ENCODE data around the gene C1QTNF9B.

Gene C1QTNF9B

DNA sequence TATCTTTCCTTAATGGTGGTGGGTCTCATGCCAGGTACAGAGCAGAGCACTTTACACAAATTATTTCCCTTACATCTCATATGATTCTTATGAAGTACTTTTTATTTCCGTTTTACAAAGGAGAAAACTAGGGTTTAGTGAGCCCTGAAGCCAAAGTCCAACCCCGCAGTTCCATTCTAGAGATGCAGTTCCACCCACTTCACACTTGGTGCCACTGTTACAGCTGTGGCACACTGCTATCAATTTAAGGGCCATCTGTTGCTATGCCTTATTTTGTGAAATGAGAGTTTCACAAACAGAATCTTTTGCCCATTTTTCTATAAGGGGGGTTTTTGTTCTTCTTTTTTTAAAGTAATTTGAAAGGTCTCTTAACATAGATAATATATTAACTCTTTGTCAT lies 21.0 kb downstream of the C1QTNF9B start:
- H3K9me3 ChIP-seq (ENCODE audit: control insufficient read depth, low read length): no peaks in the 10 kb centered on the region
- no peak overlapping the region for H4K8ac ChIP-seq (ENCODE audit: low read length)
- H3K4me3 ChIP-seq (ENCODE audit: insufficient read depth in 1 of 2, low read depth in 1 of 2, low read length in 2 of 2): no peak overlapping the region
- no peak overlapping the region for H3K4me2 ChIP-seq (ENCODE audit: low read length, poor library complexity, severe bottlenecking)
- H3K27ac ChIP-seq (ENCODE audit: low read length, poor library complexity, severe bottlenecking): no peak overlapping the region
- no peaks in the 10 kb centered on the region for H3K4me1 ChIP-seq (ENCODE audit: control insufficient read depth, insufficient read depth, low read depth, low read length)
- H4K91ac ChIP-seq (ENCODE audit: low read length): no peak overlapping the region
- H3K4ac ChIP-seq (ENCODE audit: low read depth in 1 of 2, low read length in 2 of 2): no peak overlapping the region
- no peak overlapping the region for H2AFZ ChIP-seq (ENCODE audit: low read depth, low read length)
- no peak overlapping the region for H2BK12ac ChIP-seq (ENCODE audit: low read length in 2 of 2)
- H3K36me3 ChIP-seq (ENCODE audit: control insufficient read depth in 1 of 2, insufficient read depth in 2 of 2, low read depth in 1 of 2, low read length in 2 of 2): peaks cover 5 to 37% of the 10 kb centered on the region in 2 experiments
- no peak overlapping the region for H3K9ac ChIP-seq (ENCODE audit: low read length)
- no peak overlapping the region for H2BK5ac ChIP-seq (ENCODE audit: low read depth, low read length, poor library complexity, severe bottlenecking)
- 95% methylated on average over 2 of the region's 2 CpGs for WGBS
- no peak overlapping the region for H3K14ac ChIP-seq (ENCODE audit: low read length in 2 of 2)
- H2BK120ac ChIP-seq (ENCODE audit: low read depth, low read length): no peak overlapping the region
- H3K79me1 ChIP-seq (replicated peaks; ENCODE audit: low read length, poor library complexity, severe bottlenecking): peaks cover 2% of the 10 kb centered on the region
- no peak overlapping the region for H2BK15ac ChIP-seq (ENCODE audit: low read depth, poor library complexity, severe bottlenecking)
- no peak for DNase-seq
- H2AK5ac ChIP-seq (ENCODE audit: low read length, severe bottlenecking): no peak overlapping the region
- no peak overlapping the region for H3K23ac ChIP-seq (ENCODE audit: low read length in 2 of 2)
- H3K18ac ChIP-seq (ENCODE audit: low read depth in 1 of 2, low read length in 2 of 2): no peak overlapping the region
- no peaks in the 10 kb centered on the region for H3K27me3 ChIP-seq (ENCODE audit: control insufficient read depth in 1 of 2, insufficient read depth in 1 of 2, low read length in 2 of 2)

DNA sequence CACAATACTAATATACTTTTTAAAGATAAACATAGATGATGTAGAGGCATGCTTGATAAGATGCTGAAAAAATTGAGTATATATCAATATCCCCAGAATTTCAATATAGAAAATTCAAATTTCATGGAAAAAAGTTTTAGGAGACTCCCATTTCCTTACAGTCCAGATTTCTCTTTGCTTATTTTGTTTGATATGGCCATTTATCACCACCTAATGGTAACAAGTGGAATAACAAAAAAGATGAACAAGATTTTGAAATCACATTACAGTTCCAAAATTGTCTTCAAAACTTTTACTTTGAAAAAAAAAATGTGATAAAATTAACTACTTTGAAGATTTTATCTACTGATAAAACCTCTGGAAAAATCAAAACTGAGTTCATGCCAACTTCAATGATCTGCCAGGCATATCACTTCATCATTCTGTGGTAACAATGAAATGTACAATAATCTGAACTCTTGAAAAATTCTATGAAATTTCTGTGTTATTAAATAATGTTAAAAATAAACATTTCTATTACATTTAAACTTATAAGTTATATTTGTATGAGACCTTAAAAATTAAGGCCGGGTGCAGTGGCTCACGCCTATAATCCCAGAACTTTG lies 25.6 kb downstream of the C1QTNF9B start:
- H2BK15ac ChIP-seq (ENCODE audit: low read depth, poor library complexity, severe bottlenecking): no peak overlapping the region

DNA sequence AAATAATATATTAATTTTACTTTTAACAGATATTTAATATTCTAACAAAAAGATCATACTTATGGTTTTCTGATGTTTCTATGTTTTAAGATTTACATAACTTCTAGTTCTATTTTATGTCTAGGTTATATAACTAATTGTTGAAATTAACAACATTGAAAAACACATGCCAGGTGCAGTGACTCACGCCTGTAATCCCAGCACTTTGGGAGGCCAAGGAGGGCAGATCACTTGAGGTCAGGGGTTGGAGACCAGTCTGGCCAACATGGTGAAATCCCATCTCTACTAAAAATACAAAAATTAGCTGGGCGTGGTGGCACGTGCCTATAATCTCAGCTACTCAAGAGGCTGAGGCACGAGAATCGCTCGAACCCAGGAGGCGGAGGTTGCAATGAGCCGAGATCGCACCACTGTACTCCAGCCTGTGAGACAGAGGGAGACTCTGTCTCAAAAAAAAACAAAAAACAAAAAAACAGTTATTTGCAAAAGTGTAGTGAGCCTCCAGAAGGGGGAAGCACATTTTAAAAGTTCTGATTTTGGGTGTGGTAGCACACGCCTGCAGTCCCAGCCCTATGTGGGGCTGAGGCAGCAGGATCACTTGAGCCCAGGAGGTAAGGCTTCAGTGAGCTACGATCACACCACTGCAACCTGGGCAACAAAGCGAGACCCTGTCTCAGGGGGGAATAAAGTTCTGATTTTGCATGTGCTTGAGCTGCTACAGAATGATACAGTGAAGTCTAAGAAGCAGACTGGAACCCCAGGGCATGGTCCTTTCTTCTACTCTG lies 26.8 kb downstream of the C1QTNF9B start:
- Histone ChIP-seq H3K23ac (ENCODE audit: low read length in 2 of 2) (no peak overlapping the region), H3K27ac (ENCODE audit: low read length, poor library complexity, severe bottlenecking) (no peak overlapping the region), H3K4ac (ENCODE audit: low read depth in 1 of 2, low read length in 2 of 2) (peak overlapping the region in 1 of 2 experiments; percentile 35), H3K4me1 (ENCODE audit: control insufficient read depth, insufficient read depth, low read depth, low read length) (peaks cover 14% of the 10 kb centered on the region), H2BK12ac (ENCODE audit: low read length in 2 of 2) (no peak overlapping the region), H3K9me3 (ENCODE audit: control insufficient read depth, low read length) (no peaks in the 10 kb centered on the region), H3K14ac (ENCODE audit: low read length in 2 of 2) (no peak overlapping the region), H3K18ac (ENCODE audit: low read depth in 1 of 2, low read length in 2 of 2) (no peak overlapping the region), H2BK15ac (ENCODE audit: low read depth, poor library complexity, severe bottlenecking) (no peak overlapping the region), H3K4me3 (ENCODE audit: insufficient read depth in 1 of 2, low read depth in 1 of 2, low read length in 2 of 2) (no peak overlapping the region), H3K79me1 (replicated peaks; ENCODE audit: low read length, poor library complexity, severe bottlenecking) (peaks cover 1% of the 10 kb centered on the region), H3K9ac (ENCODE audit: low read length) (no peak overlapping the region), H4K8ac (ENCODE audit: low read length) (peak overlapping the region; percentile 48), H2AFZ (ENCODE audit: low read depth, low read length) (no peak overlapping the region), H3K27me3 (ENCODE audit: control insufficient read depth in 1 of 2, insufficient read depth in 1 of 2, low read length in 2 of 2) (no peaks in the 10 kb centered on the region), H2AK5ac (ENCODE audit: low read length, severe bottlenecking) (no peak overlapping the region), H2BK5ac (ENCODE audit: low read depth, low read length, poor library complexity, severe bottlenecking) (no peak overlapping the region), H3K4me2 (ENCODE audit: low read length, poor library complexity, severe bottlenecking) (no peak overlapping the region), H2BK120ac (ENCODE audit: low read depth, low read length) (no peak overlapping the region), H4K91ac (ENCODE audit: low read length) (no peak overlapping the region), H3K36me3 (ENCODE audit: control insufficient read depth in 1 of 2, insufficient read depth in 2 of 2, low read depth in 1 of 2, low read length in 2 of 2) (peaks cover 4 to 15% of the 10 kb centered on the region in 2 experiments)
- DNase-seq: no peak
- WGBS: 91% methylated on average over 10 of the region's 12 CpGs

More for the DNA sequence above, 25.6 kb downstream of the C1QTNF9B start:
- Histone ChIP-seq H3K27me3 (ENCODE audit: control insufficient read depth in 1 of 2, insufficient read depth in 1 of 2, low read length in 2 of 2) (no peaks in the 10 kb centered on the region), H2AFZ (ENCODE audit: low read depth, low read length) (no peak overlapping the region), H2BK12ac (ENCODE audit: low read length in 2 of 2) (no peak overlapping the region), H3K4me2 (ENCODE audit: low read length, poor library complexity, severe bottlenecking) (no peak overlapping the region), H3K9ac (ENCODE audit: low read length) (no peak overlapping the region), H4K8ac (ENCODE audit: low read length) (no peak overlapping the region), H4K91ac (ENCODE audit: low read length) (no peak overlapping the region), H3K14ac (ENCODE audit: low read length in 2 of 2) (no peak overlapping the region), H3K9me3 (ENCODE audit: control insufficient read depth, low read length) (no peaks in the 10 kb centered on the region), H3K4ac (ENCODE audit: low read depth in 1 of 2, low read length in 2 of 2) (no peak overlapping the region), H3K4me1 (ENCODE audit: control insufficient read depth, insufficient read depth, low read depth, low read length) (peaks cover 10% of the 10 kb centered on the region), H2AK5ac (ENCODE audit: low read length, severe bottlenecking) (no peak overlapping the region), H3K79me1 (replicated peaks; ENCODE audit: low read length, poor library complexity, severe bottlenecking) (peaks cover 1% of the 10 kb centered on the region), H3K18ac (ENCODE audit: low read depth in 1 of 2, low read length in 2 of 2) (no peak overlapping the region), H3K36me3 (ENCODE audit: control insufficient read depth in 1 of 2, insufficient read depth in 2 of 2, low read depth in 1 of 2, low read length in 2 of 2) (peaks cover 0 to 15% of the 10 kb centered on the region in 2 experiments), H3K4me3 (ENCODE audit: insufficient read depth in 1 of 2, low read depth in 1 of 2, low read length in 2 of 2) (no peak overlapping the region), H3K23ac (ENCODE audit: low read length in 2 of 2) (no peak overlapping the region), H3K27ac (ENCODE audit: low read length, poor library complexity, severe bottlenecking) (no peak overlapping the region), H2BK5ac (ENCODE audit: low read depth, low read length, poor library complexity, severe bottlenecking) (no peak overlapping the region), H2BK120ac (ENCODE audit: low read depth, low read length) (no peak overlapping the region)
- peak; percentile 59 for DNase-seq
- 100% methylated on average over 2 of the region's 2 CpGs for WGBS

DNA sequence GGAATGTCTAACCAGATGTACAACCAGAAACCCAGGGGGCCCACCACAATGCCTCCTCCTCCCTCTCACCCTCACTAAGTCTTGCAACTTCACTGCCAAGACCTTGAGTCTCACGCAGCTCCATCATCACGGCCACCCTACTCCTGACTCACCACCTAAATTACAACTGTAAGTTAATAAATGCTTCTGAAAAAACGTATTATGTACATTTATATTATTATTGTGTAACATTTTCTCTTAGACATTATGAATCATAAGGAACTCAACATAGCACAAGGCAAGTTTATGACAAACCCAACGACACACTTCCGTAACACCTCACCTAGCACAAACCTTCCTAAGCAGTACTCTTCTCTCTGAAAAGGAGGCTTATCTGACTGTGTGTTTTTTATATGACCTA lies 28.8 kb downstream of the C1QTNF9B start:
- Histone ChIP-seq H3K9ac (ENCODE audit: low read length) (no peak overlapping the region), H3K18ac (ENCODE audit: low read depth in 1 of 2, low read length in 2 of 2) (no peak overlapping the region), H2AK5ac (ENCODE audit: low read length, severe bottlenecking) (no peak overlapping the region), H2BK120ac (ENCODE audit: low read depth, low read length) (no peak overlapping the region), H3K4me3 (ENCODE audit: insufficient read depth in 1 of 2, low read depth in 1 of 2, low read length in 2 of 2) (no peak overlapping the region), H2AFZ (ENCODE audit: low read depth, low read length) (peak overlapping the region; percentile 48), H2BK15ac (ENCODE audit: low read depth, poor library complexity, severe bottlenecking) (peak overlapping the region; percentile 36), H3K27ac (ENCODE audit: low read length, poor library complexity, severe bottlenecking) (no peak overlapping the region), H3K9me3 (ENCODE audit: control insufficient read depth, low read length) (no peaks in the 10 kb centered on the region), H4K91ac (ENCODE audit: low read length) (no peak overlapping the region), H2BK12ac (ENCODE audit: low read length in 2 of 2) (no peak overlapping the region), H3K14ac (ENCODE audit: low read length in 2 of 2) (no peak overlapping the region), H2BK5ac (ENCODE audit: low read depth, low read length, poor library complexity, severe bottlenecking) (no peak overlapping the region), H3K23ac (ENCODE audit: low read length in 2 of 2) (no peak overlapping the region), H3K79me1 (replicated peaks; ENCODE audit: low read length, poor library complexity, severe bottlenecking) (peaks cover 1% of the 10 kb centered on the region), H3K4me1 (ENCODE audit: control insufficient read depth, insufficient read depth, low read depth, low read length) (peaks cover 14% of the 10 kb centered on the region), H3K27me3 (ENCODE audit: control insufficient read depth in 1 of 2, insufficient read depth in 1 of 2, low read length in 2 of 2) (no peaks in the 10 kb centered on the region), H3K4me2 (ENCODE audit: low read length, poor library complexity, severe bottlenecking) (no peak overlapping the region), H4K8ac (ENCODE audit: low read length) (no peak overlapping the region), H3K4ac (ENCODE audit: low read depth in 1 of 2, low read length in 2 of 2) (no peak overlapping the region), H3K36me3 (ENCODE audit: control insufficient read depth in 1 of 2, insufficient read depth in 2 of 2, low read depth in 1 of 2, low read length in 2 of 2) (peaks cover 4 to 13% of the 10 kb centered on the region in 2 experiments)
- DNase-seq: no peak
- 85% methylated on average over 2 of the region's 5 CpGs for WGBS

Measured in mesenchymal stem cell (in vitro differentiated cells and primary cell).